H4 (cell line): Measurements from ENCODE around the gene ZNF654. TPM values are rescaled to one million over a fixed set of nuclear protein-coding genes. Genes with fewer than 3 reads are reported as not detected.
"Not testable (repeated sequence)": the region's sequence is repeated elsewhere in the genome, so short reads cannot be mapped to it uniquely, and the experiment has no call there.

Experiments
- DNase-seq: peaks from one replicate; pipeline ENCODE4 v3.0.0-alpha.2; 2015; ENCODE audit warnings: low spot score
- total RNA-seq: library from RNA; depleted of rRNA; stranded (reverse); fragments of >200 nt; shearing (Covaris generic); gene quantifications from 2 replicates; pipeline ENCODE4 v1.2.3, GENCODE V29; 2014; rRNA removed

Gene ZNF654
- total RNA-seq: 4.0 and 7.2 TPM in 2 replicates

DNA sequence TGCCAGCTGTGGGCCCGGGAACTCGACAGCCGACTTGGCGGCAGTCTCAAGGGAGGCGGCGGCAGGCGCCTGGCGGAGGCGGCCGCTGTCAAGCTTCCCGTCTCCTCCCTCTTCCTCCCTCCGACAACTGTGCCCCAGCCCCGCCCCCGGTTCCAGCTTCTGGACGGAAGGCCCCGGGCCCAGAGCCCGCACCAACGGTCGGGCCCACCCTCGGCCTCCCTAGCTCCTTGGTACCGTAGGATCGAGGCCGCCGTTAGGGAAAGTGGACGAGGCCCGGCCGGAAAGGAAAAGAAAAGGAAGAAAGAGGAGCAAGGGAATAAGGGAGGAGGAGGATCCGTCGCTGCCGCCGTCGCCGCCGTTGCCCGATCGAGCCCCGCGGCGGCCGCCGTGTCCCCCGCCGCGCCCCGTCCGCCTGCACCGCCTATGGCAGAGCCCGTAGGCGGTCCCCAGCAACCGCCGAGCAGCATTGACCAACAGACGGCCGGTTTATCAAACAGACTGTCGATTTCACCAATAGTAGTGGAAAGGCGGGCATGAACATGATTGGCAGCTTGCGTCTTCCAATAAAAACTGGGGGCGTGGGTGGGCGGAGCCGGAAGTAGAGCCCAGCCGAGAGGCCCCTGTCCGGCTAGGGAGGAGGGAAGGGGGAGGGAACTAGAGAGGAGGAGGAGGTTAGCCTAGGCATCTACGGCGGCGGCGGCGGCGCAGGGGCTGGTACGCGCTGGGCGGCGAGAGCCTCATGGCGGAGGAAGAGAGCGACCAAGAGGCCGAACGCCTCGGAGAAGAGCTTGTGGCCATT is at the start of gene ZNF654, which contains the start of gene CGGBP1:
Gene ZNF654 (plus strand): TSS at position 675 of the 799 bp plus-strand sequence. CDS start 65 bp downstream, at position 740.
Gene CGGBP1 (minus strand): TSS at position 425 of the 799 bp plus-strand sequence. CDS start 3,029 bp downstream, outside the sequence.
- DNase-seq: peak; percentile 93

DNA sequence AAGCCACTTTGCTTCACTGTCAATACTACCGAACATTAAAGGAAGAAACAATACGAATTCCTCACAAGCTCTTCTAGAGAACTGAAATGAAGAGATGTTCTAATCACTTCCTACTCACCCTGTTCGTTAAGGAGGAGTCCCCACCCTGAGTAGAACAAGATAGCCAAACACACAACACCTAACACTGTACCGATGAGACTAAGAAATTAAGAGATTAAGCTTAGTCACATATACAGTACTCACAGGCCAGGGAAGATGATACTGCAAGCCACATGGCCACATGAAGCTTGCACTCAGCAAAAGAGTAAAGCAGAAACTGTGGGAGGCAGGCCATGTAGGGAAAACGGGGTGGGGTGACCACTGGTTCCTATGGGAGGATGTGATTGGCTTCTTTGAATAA is 48.2 kb upstream of the ZNF654 start:
- no peak for DNase-seq

DNA sequence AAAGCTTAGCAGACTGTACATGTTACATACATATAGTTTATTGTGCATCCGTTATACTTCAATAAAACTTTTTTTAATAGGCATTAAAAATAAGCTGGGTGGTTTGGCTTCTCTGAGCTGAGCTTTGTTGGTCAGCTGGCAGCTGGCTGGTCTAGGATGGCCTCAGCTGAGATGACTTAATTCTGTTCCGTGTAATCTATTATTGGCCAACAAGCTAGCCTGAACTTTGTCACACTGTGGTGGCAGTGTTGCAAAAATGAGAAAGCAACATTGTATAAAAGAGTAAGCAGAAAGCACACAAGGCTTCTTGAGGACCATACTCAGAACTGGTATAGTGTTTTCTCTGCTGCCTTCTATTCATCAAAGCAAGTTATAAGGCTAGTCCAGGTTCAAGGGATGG is 45.5 kb upstream of the ZNF654 start:
- no peak for DNase-seq

DNA sequence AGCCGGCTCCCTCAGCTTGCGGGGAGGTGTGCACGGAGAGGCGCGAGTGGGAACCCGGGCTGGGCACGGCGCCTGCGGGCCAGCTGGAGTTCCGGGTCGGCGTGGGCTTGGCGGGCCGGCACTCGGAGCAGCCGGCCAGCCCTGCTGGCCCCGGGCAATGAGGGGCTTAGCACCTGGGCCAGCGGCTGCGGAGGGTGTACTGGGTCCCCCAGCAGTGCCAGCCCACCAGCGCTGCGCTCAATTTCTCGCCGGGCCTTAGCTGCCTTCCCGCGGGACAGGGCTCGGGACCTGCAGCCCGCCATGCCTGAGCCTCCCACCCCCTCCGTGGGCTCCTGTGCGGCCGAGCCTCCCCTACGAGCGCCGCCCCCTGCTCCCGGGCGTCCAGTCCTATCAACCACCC is 43.4 kb upstream of the ZNF654 start:
- DNase-seq: not testable (repeated sequence)

DNA sequence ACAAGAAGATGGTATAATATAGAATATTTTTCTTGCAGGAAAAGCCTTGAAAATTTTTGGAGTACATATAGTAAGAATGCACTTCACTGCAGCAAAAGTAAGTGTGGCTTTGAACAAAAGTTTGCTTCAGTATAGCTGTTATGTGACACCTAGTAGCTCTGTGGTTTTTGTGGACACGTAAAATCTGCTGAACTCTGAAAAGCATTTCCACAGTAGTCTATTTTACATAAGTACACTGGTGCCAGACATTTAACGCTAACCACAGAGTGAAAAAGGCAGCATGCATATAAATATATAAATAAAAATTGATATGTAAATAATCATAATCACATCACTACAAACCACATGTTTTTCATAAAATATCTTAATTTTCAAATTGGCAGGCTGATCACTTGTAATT is 40.0 kb upstream of the ZNF654 start:
- peak; percentile 16 for DNase-seq

DNA sequence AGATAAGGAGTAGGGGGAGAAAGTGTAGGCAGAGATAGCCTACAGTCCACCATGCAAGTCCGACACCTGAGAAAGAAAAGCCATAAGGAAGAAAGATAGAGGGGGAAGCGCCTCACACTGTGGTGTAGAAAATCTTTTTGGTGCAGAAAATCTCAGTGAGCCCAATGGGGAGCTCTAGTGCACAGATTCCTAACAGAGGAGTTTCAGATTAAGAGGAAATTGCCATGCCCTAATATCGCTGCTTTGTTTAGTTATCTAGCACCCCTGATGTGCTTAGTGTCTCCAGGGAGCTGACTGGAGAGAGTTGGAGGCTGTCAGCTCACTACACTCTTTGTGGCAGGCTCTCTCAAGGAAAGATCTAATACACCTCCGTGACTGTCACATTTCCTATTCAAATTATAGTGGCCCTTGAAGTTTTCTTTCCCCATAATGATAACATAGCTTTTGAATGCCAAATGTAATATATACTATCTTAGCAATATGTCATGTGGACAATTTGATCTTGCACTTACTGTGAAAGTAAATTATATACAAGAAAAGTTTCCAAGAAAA is 34.0 kb upstream of the ZNF654 start:
- DNase-seq: no peak

DNA sequence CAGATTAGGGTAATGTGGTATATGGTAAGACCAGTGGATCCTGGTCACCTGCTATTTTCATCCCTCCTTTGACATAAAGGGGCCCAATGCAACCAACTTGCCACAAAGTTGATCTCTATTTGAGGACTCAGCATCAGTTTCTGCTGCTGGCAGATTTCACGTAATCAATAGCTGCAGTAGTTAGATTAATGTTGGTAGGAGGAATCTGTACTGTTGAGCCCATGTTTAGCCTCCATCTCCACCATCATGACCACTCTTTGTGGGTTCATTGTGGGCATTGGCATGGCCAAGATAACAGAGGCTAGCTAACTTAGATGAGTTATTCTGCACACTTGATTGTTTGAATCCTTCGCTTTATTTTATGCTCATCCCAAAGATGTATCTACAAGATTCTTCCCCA is 30.2 kb upstream of the ZNF654 start:
- DNase-seq: no peak

DNA sequence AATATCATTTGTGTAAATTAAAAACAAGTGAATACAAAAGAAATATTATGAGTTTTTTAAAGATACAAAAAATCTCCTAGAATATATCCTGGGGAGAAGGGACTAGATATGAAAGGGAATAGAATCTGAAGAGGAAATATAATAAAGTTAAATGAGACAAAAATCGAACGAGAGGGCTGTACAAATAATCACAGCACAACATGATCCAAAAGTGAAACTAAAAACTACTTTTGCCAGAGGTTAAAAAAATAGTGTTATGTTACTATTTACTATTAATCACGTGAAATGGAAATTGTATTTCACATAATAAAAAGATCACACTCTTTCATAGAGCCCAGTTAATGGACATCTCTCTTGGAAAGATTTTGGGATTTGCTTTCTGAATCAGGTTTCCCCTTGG is 28.8 kb upstream of the ZNF654 start:
- DNase-seq: no peak

DNA sequence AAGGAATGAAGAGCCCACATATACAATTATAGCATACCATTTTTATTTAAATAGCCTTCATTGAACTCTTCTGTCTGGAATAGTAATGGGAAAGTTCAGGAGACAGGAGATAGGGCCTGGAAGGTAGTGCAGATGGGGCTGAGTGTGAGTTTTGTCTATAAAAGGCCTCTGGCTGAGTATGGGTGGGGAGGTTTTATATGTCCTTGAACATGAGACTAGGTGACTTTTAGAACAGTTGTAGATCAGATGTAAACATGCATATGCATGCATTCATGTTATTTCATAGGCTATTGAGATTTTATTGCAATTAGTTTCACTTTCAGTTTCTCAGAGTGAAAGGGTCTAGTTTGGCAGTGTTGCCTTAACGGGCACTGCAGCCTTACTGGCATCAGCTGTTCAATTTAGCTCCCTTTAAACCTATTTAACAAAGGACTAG is 27.4 kb upstream of the ZNF654 start:
- DNase-seq: peak; percentile 19

DNA sequence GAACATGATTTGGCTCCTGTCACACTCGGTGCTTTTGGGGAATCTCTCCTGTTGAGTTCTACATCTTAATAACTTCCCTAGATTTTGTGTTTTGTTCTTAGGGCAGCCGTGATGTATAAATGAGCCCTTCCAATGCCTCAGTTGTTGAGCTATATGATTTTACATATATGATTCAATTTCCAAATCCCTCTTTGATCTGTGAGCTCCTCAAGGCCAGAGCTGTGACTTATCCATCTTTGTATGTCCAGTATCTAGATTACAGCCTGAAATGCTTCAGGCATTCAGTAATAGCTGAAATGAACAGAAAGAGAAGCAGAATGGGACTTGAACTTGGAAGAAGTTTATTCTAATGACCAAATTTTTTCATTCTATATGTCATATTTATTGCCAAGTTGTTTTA is 26.8 kb upstream of the ZNF654 start:
- no peak for DNase-seq

DNA sequence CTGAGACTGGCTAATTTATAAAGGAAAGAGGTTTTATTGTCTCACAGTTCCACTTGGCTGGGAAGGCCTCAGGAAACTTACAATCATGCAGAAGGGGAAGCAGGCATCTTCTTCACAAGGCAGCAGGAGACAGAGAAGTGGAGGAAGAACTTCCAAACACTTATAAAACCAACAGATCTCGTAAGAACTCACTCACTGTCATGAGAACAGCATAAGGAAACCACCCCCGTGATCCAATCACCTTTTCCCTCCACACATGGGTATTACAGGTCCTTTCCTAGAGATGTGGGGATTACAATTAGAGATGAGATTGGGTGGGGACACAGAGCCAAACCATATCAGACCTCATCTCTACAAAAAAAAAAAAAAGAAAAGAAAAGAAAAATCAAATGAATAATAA is 26.0 kb upstream of the ZNF654 start:
- DNase-seq: no peak

DNA sequence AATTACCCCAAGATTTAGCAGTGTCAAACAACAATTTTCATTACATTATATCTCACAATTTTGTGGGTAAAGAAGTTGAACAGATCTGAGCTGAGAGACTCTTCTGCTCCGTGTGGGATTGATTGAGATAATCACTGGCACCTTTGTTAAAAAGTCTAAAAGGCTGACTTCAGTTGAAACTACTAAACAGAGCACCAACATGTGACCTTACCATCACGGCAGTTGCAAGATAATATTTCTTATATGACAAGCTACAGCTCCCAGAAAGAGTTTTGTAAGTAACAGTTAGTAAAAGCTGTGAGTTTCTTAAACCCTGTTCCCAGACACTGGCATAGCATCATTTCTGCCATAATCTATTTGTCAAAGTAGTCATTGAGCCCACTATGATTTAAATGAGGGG is 25.2 kb upstream of the ZNF654 start:
- no peak for DNase-seq

DNA sequence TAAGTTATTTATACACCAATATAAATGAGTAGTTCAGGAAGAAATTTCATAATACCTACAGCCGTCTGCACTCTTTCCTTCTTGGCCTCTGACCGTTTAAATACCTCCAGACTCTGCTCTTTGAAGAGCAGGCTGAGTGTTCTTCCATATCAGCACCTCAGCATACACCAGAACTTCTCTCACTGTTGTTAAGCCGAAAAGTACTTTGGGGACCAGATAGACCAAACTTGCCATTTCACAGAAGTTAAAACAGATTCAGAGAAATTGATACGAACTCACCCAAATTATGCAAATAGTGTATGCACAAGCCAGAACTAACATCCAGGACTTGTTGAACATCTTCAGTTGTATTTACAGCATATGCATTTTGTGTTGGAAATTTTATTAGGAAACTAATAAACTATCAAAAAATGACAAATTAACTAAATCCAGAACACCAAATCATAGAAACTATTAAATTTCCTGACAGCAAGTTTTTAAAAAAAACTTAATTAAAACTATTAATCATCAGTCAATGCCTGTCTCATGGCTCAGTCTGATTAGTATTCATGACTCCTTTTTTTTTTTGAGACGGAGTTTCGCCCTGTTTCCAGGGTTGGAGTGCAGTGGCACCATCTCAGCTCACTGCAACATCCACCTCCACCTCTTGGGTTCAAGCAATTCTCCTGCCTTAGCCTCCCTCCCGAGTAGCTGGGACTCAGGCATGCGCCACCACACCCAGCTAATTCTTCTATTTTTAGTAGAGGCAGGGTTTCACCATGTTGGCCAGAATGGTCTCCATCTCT is 24.4 kb upstream of the ZNF654 start:
- no peak for DNase-seq

DNA sequence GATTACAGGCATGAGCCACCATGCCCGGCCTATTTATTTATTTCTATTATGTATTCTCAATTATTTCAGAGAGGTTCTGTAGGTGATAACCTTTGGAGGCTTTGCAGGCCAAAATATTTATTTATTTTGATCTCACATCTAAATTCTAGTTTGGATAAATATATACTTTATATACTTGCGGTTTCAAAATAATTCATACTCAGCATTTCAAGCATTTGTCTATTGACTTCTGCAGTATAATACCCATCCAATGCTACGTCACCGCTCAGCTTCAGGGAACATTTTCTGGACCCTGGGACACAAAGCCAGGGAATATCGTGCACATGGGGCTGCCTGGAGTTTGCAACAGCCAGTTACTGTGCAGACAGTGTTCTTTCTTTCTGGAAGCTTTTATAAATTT is 22.8 kb upstream of the ZNF654 start:
- DNase-seq: no peak

DNA sequence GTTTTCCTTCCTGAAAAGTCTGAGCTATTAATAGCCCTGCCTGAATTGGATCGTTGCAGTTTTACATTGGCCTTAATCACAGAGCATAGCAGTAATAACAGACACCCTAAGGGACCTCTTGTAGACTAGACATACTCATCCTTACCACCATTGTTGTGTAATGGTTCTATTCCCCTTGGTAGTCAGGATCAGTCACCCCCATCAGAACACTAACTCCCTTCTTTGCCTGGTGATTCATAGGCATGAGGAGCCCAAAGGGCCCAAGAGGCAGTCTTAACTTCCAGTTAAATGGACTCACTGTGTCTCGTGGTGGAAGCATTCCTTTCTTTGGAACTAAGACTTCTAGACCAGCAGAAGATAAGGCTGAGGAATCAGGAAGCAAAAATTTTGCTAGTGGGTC is 20.5 kb upstream of the ZNF654 start:
- no peak for DNase-seq

DNA sequence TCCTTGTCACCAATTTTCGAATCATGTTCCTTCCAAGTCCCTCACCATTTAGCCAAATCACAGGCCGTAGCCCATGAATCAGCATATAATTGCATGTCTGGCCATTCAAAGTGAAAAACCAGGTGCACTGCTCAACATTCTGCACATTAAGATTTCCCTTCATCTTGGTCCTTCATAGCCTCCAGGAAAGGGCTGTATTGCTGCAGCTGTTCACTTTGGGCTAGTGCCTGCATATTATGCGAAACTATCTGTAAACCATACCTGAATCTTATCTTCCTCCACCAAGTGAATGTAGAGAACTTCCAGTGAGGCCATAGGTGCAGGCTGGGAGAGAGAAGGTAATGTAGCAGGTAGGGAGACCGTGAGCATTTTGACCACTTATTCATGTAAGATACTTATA is 18.5 kb upstream of the ZNF654 start:
- DNase-seq: no peak

DNA sequence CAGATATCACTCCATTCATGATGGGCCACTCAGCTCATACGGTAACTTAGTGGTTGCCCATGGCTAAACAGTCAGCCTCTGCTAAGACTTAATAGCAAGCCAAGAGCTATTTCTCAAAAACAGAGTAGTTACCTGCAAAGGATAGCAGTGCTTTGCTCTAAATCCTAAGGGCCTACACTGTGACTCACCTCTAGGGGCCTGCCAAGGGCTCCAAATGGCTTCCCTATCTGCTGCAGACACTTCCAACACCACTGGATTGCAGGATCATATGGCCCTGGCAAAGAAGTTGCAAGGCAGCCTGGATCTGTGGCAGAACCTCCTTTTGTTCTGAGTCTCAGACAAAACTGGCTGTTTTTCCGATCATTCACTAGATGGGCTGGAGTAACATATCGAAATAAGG is 18.1 kb upstream of the ZNF654 start:
- no peak for DNase-seq

DNA sequence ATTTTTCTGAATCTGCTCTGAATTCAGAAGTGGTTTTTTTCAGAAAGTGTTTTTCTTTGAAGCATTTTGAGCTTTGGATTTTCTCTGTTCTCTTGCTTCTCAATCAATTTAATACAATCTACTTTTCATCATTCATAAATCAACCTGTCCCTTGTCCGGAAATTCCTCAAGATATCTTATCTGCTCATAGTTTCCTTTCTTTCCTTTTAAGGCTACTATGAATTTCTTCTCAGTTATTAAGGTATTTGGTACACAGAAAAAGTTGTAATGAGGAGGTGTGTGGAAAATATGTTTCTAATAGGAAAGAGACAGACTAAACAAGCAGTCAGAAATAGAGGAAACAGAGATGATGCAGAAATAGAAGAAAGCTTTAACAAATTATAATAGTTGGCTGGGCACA is 14.6 kb upstream of the ZNF654 start:
- DNase-seq: no peak

DNA sequence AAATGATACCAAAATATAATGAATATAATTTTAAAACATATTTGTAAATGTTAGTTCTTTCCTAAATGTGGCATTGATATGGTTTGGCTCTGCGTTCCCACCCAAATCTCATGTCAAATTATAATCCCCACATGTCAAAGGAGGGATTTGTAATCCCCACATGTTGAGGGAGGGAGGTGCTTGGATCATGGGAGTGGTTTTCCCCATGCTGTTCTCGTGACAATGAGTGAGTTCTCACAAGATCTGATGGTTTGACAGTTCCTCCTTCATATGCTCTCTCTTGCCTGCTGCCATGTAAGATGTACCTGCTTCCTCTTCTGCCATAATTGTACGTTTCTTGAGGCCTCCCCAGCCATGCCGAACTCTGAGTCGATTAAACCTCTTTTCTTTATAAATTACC is 12.3 kb upstream of the ZNF654 start:
- DNase-seq: no peak

DNA sequence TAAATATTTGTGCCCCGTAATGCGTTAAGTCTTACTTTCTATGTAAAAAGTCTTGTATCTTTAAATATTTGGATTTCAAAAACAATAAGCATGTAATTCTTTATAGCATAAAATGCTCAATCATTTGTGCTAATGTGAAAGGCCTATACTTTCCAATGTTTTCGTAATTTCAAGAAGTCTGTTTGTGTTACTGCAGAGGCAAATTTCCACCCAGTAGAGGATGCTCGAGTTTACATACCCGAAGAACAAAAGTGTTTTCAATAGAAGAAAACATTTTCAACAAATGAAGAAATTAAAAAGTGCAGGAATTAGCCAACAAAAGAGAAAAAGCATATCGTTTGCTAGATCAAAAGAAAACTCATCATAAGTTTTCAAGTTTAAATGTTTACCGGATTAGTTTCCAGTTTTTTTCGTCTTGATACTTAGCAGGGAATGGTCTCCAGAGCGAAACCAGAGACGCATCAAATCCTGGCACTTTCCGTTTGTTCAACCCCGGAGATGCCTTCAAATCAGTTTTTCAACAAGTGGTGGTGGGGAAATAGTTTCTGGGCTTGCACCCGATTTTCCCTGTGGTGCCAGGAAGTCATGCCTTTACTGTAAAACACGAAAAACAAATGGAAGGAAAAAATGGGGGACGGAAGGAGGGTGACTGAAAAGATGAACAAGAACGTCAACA is 1.3 kb upstream of the ZNF654 start:
- no peak for DNase-seq

DNA sequence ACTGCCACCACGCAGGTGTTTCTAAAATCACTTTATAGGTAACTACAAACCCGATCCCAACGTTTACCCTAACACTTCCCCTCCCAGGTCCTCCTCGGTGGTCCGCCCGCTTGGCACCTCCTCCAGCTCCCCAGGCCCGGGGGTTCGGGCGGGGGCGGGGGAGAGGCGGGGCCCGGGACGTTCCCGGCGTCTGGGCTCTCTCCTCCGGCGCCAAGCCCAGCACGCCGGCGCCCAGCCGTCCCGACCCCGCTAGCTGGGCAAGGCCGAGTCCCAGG is 812 bp upstream of the ZNF654 start:
- no peak for DNase-seq
